Stimulated activated naive CD4-positive, alpha-beta T cell treated with Interleukin-2 at 50 U/mL for 16 hours (primary cell): ENCODE results near the gene SLC6A7.

Experiments used
- DNase-seq: peaks from one replicate; lab custom pipeline; 2025; lab: John Stamatoyannopoulos, UW

SLC6A7 gene

GRCh38 chr5:150155258-150156026 is 34.4 kb upstream of the SLC6A7 start, which contains the start of gene PDGFRB:
PDGFRB (minus strand) TSS chr5:150155845; CDS start chr5:150137047, 18,798 bp downstream.
- no peak for DNase-seq

DNA sequence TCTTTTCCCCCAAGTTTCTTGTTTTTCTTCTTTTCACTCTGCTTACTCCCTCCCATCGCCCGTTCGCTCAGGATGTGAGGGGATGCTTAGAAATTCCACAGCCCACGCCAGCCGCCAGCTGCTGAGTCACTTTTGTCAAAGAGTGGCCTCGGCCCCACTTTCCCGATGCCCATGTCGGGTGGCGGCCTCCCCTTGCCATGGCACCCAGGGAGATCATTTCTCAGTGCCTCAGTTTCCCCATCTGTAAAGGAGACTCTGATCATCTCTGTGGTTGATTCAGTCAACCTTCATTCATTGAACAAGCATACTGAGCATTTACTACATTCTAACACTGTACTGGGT is 33.9 kb upstream of the SLC6A7 start:
- no peak for DNase-seq

- no peak for DNase-seq
Observed at GRCh38 chr5:150156540-150156939, 33.3 kb upstream of the SLC6A7 start.

DNA sequence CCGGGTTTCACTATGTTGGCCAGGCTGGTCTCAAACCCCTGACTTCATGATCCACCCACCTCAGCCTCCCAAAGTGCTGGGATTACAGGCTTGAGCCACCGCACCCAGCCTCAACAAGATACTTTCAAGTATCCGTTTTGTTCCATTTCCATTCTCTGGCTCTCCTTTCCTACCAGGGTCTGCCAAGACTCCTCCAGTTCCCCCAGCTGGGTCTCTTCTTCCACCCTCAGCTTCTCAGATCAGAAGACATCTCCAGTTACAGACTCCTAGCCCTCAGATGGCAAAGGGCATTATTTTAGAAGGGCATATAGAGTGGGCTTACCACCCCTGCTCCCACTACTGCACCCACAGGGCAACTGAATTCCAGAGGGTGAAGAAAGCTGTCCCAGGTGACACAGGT is 32.7 kb upstream of the SLC6A7 start:
- no peak for DNase-seq

DNA sequence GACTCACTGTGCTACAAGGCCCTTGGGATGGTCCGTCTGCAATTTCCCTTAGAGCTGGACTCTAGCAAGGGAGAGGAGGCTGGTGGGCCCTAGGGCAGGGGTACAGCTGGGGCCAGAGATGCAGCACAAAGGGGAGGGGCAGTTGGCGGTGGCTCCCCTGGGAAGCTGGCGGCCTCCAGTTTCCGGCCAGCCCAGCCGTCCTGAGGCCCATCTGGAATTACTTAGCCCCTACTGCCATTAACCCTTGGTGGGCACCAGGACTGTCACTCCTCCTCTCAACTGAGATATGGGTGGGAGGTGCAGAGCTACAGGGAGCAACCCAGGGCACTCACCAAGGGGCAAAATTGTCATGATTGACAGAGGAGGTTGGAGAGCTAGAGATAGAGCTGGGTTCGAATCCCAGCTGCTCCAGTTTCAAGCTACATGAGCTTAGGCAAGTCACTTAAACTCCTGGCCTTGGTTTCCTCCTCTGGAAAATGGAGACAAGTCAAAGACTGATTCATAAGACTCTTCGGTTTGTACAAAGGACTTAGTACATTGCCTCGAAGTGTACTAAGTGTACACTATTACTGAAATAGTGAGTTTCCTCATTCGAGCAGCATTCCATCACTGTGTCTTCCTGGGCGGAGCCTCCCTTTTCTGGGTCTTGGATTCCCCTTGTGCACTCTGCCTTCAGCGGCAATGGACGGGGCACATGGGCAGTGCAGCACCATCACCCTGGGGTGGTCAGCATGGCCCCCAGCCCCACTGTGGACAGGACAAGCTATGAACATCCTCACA is 31.5 kb upstream of the SLC6A7 start:
- no peak for DNase-seq

- DNase-seq: no peak
Observed at GRCh38 chr5:150159031-150159430, 30.8 kb upstream of the SLC6A7 start.

DNA sequence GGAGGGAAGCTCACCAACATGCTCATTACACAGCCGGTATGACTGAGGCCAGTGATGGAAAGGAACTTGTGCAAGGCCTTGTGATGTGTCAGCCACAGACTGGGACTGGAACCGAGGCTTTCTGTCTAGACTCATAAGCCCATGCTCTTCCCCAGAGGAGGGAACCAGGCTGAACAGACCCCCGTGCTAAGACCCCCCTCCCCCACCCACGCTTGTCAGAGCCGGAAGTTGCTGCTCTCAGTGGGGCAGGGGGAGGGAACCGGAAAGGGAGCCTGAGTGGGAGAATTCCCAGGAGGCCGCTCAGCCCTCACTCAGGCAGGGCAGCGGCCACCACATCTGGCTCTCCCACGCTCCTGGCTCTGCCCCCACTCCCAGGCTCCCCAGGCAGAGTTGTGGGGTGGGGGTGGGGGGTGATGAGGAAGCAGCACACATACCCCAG is 30.1 kb upstream of the SLC6A7 start:
- no peak for DNase-seq

GRCh38 chr5:150160448-150161081 is 29.3 kb upstream of the SLC6A7 start:
- DNase-seq: no peak

GRCh38 chr5:150161242-150162141 is 28.4 kb upstream of the SLC6A7 start:
- peak; percentile 55 for DNase-seq

- no peak for DNase-seq
Observed at GRCh38 chr5:150162142-150162513, 27.7 kb upstream of the SLC6A7 start.

- no peak for DNase-seq
Observed at GRCh38 chr5:150163035-150163434, 26.8 kb upstream of the SLC6A7 start.

- DNase-seq: no peak
Observed at GRCh38 chr5:150163547-150164059, 26.3 kb upstream of the SLC6A7 start.

DNA sequence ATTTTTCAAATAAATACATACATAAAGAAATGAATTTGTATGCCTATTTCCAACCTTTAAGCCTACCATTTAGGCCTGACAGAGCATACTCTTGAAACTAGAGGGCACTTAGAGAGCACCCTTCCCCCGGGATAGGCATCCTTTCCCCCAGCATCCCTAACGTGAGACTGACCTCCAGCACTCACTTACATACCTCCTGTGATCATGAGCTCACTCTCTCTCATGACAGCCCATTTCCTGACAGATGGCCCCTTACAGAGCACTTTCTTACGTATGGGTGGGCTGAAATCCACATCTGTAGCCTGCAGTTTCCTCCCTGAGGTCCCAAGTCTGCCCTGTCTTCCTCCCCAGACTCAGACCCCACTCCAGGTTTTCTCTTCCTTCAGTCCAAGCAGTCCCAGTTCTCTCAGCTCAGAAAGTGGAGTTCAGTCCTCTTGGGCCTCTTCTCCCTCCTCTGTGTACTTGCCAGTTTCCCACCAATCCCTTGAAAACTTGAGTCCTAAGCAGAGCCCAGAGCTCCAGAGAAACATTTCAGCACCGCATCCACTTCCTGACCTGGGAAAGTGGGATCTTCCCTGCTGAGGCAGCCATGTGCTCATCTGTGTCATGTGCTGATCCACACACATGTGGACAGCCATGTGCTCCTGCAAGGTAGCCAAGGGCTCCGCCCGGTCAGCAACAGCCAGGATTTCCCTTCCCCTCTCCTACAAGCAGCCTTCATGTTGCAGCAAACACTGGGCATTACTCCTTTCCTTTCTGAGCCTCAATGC is 25.5 kb upstream of the SLC6A7 start:
- DNase-seq: no peak

DNA sequence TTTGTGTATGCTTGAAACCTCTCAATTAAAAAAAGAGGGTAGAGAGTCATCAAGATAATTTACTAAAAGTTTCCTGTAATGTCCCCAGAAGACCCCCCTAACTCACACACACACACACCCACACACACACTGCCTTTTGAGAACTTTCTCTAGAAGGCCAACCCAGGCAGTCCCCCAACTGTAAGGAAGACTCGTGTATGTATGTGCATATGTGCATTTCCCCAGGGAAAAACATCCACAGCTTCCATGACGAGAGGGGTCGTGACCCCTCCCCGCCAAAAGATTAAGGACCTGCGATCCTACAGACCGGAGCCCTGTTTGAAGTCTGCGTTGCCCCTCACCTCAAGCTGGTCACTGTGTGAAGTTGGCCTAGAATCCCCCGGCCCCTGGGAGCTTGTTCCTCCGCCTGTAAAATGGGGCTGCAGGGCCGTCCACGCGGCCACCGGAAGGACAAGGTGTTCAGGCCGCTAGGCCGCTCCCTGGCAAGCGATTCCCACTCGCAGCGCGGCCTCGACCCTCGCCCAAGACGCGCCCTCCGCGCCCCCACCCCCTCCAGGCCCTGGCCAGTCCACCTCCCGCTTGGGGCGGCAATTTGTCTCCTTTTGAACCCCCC is 23.7 kb upstream of the SLC6A7 start:
- DNase-seq: no peak

DNA sequence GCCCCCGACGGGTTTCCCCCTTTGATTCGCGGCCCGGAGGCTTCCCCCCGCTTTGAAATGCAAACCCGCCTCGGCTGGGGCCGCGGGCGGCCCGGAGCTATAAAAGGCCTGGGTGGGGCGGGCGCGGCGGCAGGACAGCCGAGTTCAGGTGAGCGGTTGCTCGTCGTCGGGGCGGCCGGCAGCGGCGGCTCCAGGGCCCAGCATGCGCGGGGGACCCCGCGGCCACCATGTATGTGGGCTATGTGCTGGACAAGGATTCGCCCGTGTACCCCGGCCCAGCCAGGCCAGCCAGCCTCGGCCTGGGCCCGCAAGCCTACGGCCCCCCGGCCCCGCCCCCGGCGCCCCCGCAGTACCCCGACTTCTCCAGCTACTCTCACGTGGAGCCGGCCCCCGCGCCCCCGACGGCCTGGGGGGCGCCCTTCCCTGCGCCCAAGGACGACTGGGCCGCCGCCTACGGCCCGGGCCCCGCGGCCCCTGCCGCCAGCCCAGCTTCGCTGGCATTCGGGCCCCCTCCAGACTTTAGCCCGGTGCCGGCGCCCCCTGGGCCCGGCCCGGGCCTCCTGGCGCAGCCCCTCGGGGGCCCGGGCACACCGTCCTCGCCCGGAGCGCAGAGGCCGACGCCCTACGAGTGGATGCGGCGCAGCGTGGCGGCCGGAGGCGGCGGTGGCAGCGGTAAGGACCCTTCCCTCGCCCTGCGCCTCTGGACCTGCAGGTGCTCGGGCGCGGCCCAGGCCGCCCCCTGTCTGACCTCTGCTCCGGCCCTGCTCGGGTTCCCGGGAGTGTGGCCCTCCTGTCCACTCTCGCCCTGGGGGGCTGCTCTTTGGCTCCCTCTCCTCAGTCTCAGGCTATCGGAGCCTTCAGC is 23.0 kb upstream of the SLC6A7 start, which contains the start of gene CDX1:
CDX1 (plus strand) TSS at position 129 of the 862 bp plus-strand sequence; CDS start at position 228, 99 bp downstream.
- no peak for DNase-seq

GRCh38 chr5:150167512-150167850 is 22.4 kb upstream of the SLC6A7 start:
- no peak for DNase-seq

DNA sequence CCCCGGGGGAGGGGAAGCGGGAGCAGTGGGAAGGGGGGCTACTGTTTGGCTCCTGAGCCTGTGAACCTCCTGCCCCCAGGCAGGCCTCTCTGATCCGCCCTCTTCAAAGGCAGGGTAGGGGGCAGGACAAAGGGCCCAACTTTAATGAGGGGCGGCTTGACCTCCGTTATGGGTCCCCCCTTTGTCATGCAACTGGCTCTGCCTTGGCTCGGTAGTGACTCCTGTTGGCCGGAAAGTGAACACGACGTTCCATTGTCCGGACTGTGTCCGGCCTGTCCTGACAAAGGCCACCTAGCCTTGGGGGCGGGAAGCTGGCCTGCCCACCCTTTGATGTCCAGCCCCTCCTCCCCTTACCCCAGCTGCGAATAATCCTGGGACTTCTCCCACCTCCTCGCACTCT is 22.0 kb upstream of the SLC6A7 start:
- DNase-seq: no peak

- DNase-seq: no peak
Observed at GRCh38 chr5:150168864-150169263, 21.0 kb upstream of the SLC6A7 start.

DNA sequence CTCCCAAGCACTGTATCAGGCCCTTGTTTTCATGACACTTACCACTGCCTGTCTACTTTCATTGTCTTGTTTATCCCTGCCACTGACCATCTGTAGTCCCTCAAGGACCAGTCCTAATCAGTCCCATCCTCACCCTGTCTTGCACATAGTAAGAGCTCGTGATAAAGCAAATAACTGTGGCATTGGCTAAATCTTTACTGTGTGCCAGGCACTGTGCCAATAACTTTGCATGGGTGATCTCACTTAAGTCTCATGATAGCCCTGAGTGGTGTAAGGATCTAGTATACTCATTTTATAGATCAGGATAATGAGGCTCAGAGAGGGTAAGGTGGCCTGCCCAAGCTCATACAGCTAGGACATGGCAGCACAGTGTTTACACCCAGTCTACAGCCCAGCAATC is 17.7 kb upstream of the SLC6A7 start:
- no peak for DNase-seq
